Caco-2 (cell line): ENCODE measurements around the gene HEXIM2. TPM values are rescaled to one million over a fixed set of nuclear protein-coding genes. Genes with fewer than 3 reads are reported as not detected.

Source experiments
- BruUV-seq: library from RNA; stranded (reverse); fragments of 400-500 nt; replicated peaks from 2 replicates; lab custom pipeline; 2021; lab: Mats Ljungman, UMichigan
- CTCF ChIA-PET: fragments of 300-600 bp; sonication (Branson Sonifier 250); formaldehyde crosslinking; loops from one replicate; lab custom pipeline; 2022; ENCODE audit warnings: antibody characterized with exemption; lab: Charles Lee
- POLR2A ChIA-PET: fragments of 300-600 bp; sonication (Branson Sonifier 250); formaldehyde crosslinking; loops from one replicate; lab custom pipeline; 2022; ENCODE audit warnings: antibody characterized with exemption; lab: Charles Lee
- DNase-seq, 2 experiments: peaks; one replicate each; pipeline versions ENCODE4 v3.0.0 to v3.0.0-alpha.2; 2020 to 2022
- H3K27me3 ChIP-seq: replicated peaks from 2 replicates; pipeline ENCODE4 v1.6.0; 2011; ENCODE audit warnings: low read length; ENCODE audit not compliant: control insufficient read depth, insufficient read depth
- H3K36me3 ChIP-seq: 2 replicates; pipeline ENCODE4 v1.5.1; 2011; ENCODE audit warnings: low read length; ENCODE audit not compliant: control insufficient read depth, insufficient read depth
- H3K4me1 ChIP-seq: fragments of 250-450 bp; sonication (Bioruptor Pico); 2 replicates; pipeline ENCODE4 v1.5.1; 2020; ENCODE audit warnings: mild to moderate bottlenecking
- H3K4me3 ChIP-seq: 2 replicates; pipeline ENCODE4 v1.5.1; 2011; ENCODE audit warnings: low read depth, mild to moderate bottlenecking, control low read depth, low read length
- H3K9me3 ChIP-seq: fragments of 250-450 bp; sonication (Bioruptor Pico); 2 replicates; pipeline ENCODE4 v1.5.1; 2020; ENCODE audit warnings: mild to moderate bottlenecking, moderate library complexity
- H3K27ac Mint-ChIP-seq: one replicate; pipeline ENCODE4 v1.8.0; 2022; ENCODE audit warnings: mixed read lengths; ENCODE audit not compliant: unreplicated experiment
- H3K27me3 Mint-ChIP-seq: one replicate; pipeline ENCODE4 v1.8.0; 2022; ENCODE audit warnings: mixed read lengths; ENCODE audit not compliant: insufficient read depth, unreplicated experiment
- H3K36me3 Mint-ChIP-seq: one replicate; pipeline ENCODE4 v1.8.0; 2022; ENCODE audit warnings: mild to moderate bottlenecking, mixed read lengths; ENCODE audit not compliant: insufficient read depth, unreplicated experiment
- H3K4me1 Mint-ChIP-seq: one replicate; pipeline ENCODE4 v1.8.0; 2022; ENCODE audit warnings: low read depth, mixed read lengths; ENCODE audit not compliant: unreplicated experiment
- H3K4me3 Mint-ChIP-seq: one replicate; pipeline ENCODE4 v1.8.0; 2022; ENCODE audit warnings: mild to moderate bottlenecking, moderate library complexity, mixed read lengths; ENCODE audit not compliant: unreplicated experiment
- H3K9me3 Mint-ChIP-seq: one replicate; pipeline ENCODE4 v1.8.0; 2022; ENCODE audit warnings: mixed read lengths; ENCODE audit not compliant: unreplicated experiment
- CTCF ChIP-seq, 2 experiments: fragments of 200-600 bp in 1 of 2; IDR thresholded peaks; 1 replicate in 1 of 2; 2 replicates in 1 of 2; pipeline versions ENCODE4 v1.5.1 to v1.8.0; 2011 to 2022; ENCODE audit warnings: antibody characterized with exemption in 1 of 2, control low read depth in 1 of 2, inconsistent platforms in 1 of 2, low read depth in 1 of 2, low read length in 1 of 2, mild to moderate bottlenecking in 1 of 2, moderate library complexity in 1 of 2; ENCODE audit not compliant: insufficient read depth in 1 of 2, severe bottlenecking in 1 of 2, unreplicated experiment in 1 of 2
- intact Hi-C: fragments of 100-400 bp; cut with micrococcal nuclease; formaldehyde crosslinking; loops from one replicate; pipeline ENCODE4 v1.10.0; 2022; ENCODE audit not compliant: unreplicated experiment
- total RNA-seq: library from RNA; stranded (reverse); gene quantifications from 2 replicates; pipeline ENCODE4 v1.2.3, GENCODE V29; 2022

The HEXIM2 gene
- total RNA-seq, 1 experiment from 2014 or later, result 12.7 TPM

GRCh38 chr17:45149669-45150664, 11.7 kb upstream of the HEXIM2 start:
- ChIA-PET CTCF (interaction anchor here (0.6 to 8.2 kb wide), 22 partner anchors 10 to 963 kb away, joined by 3 to 230 read pairs (median 5); partner anchors contain the start of genes ACBD4, HEXIM2, NMT1 and TMUB2), POLR2A (interaction anchor here (0.6 to 7.0 kb wide), 14 partner anchors 10 to 167 kb away, joined by 3 to 279 read pairs (median 8); partner anchors contain the start of genes ACBD4, HEXIM2 and MAP3K14)
- peak in 1 of 2 experiments; percentile 58 for DNase-seq
- BruUV-seq, result no TSS peak
- Mint-ChIP-seq H3K27ac (peak overlapping the region; percentile 94), H3K4me1 (peaks cover 15% of the 10 kb centered on the region), H3K36me3 (peaks cover 52% of the 10 kb centered on the region), H3K4me3 (peak overlapping the region; percentile 99), H3K27me3 (peaks cover 4% of the 10 kb centered on the region), H3K9me3 (no peaks in the 10 kb centered on the region)
- H3K4me3 ChIP-seq, result peak overlapping the region; percentile 70
- TF ChIP-seq CTCF (IDR thresholded peaks at IDR 0.05; ENCODE audit: insufficient read depth in 1 of 2, low read depth in 1 of 2, low read length in 1 of 2, severe bottlenecking in 1 of 2, unreplicated experiment in 1 of 2), result no peak
- no peaks in the 10 kb centered on the region for H3K9me3 ChIP-seq
- H3K36me3 ChIP-seq, result no peaks in the 10 kb centered on the region
- no peaks in the 10 kb centered on the region for H3K27me3 ChIP-seq
- H3K4me1 ChIP-seq, result peaks cover 21% of the 10 kb centered on the region
- intact Hi-C loops, result loop anchor here (5.0 kb wide), 1 partner anchor 222 kb away; no protein-coding TSS in a partner anchor

GRCh38 chr17:45150911-45151809, 10.5 kb upstream of the HEXIM2 start:
- TF ChIP-seq CTCF (IDR thresholded peaks at IDR 0.05; ENCODE audit: insufficient read depth in 1 of 2, low read depth in 1 of 2, low read length in 1 of 2, severe bottlenecking in 1 of 2, unreplicated experiment in 1 of 2), result no peak
- no peaks in the 10 kb centered on the region for H3K9me3 ChIP-seq
- peak overlapping the region; percentile 70 for H3K4me3 ChIP-seq
- no peak for DNase-seq
- Mint-ChIP-seq H3K4me3 (peak overlapping the region; percentile 99), H3K27me3 (peaks cover 4% of the 10 kb centered on the region), H3K9me3 (no peaks in the 10 kb centered on the region), H3K36me3 (peaks cover 51% of the 10 kb centered on the region), H3K27ac (no peak overlapping the region), H3K4me1 (peaks cover 17% of the 10 kb centered on the region)
- BruUV-seq, result no TSS peak
- CTCF ChIA-PET, result interaction anchor here (0.7 to 8.2 kb wide), 8 partner anchors 9 to 274 kb away, joined by 4 to 230 read pairs (median 16); partner anchors contain the start of genes ACBD4 and HEXIM2
- no peaks in the 10 kb centered on the region for H3K36me3 ChIP-seq
- intact Hi-C loops, result no loop called here
- POLR2A ChIA-PET, result interaction anchor here (0.6 to 7.0 kb wide), 10 partner anchors 9 to 166 kb away, joined by 3 to 279 read pairs (median 6); partner anchors contain the start of genes HEXIM2, MAP3K14 and NMT1
- H3K4me1 ChIP-seq, result peaks cover 25% of the 10 kb centered on the region
- no peaks in the 10 kb centered on the region for H3K27me3 ChIP-seq
